ENCODE results near the gene RAPGEF5.

GRCh38 chr7:22302193-22302592, 54.8 kb downstream of the RAPGEF5 start:
- TF ChIP-seq CTCF (conservative IDR thresholded peaks at IDR 0.05) (no peak), EZH2 (IDR thresholded peaks at IDR 0.05; ENCODE audit: low read depth) (no peak)
